HepG2 (cell line): ENCODE measurements around the gene HOXD12. TPM values are rescaled to one million over a fixed set of nuclear protein-coding genes. Genes with fewer than 3 reads are reported as not detected.

Experiments
- ATAC-seq: fragments of 200-7000 bp; cut with Tn5 transposase; 3 replicates; pipeline ENCODE4 v1.9.1; 2020; ENCODE audit warnings: mild to moderate bottlenecking, moderate library complexity
- BruUV-seq: library from RNA; stranded (reverse); fragments of 400-500 nt; replicated peaks from 2 replicates; lab custom pipeline; 2021; lab: Mats Ljungman, UMichigan
- CTCF ChIA-PET: fragments of 300-600 bp; formaldehyde crosslinking; extraction: SDS; loops from one replicate; lab custom pipeline; 2021; ENCODE audit warnings: low total read pairs, inconsistent platforms, low intra/inter-chr PET ratio; lab: Yijun Ruan, JAX
- POLR2A ChIA-PET: fragments of 350-600 bp; sonication (Branson Sonifier 250); formaldehyde crosslinking; loops from one replicate; lab custom pipeline; 2020; ENCODE audit warnings: antibody characterized with exemption, inconsistent platforms; lab: Yijun Ruan, JAX
- DNase-seq: peaks from one replicate; pipeline ENCODE4 v3.0.0-alpha.2; 2015; ENCODE audit warnings: low spot score
- FAIRE-seq: peaks from 3 replicates; lab custom pipeline; 2011; peaks lifted over from hg19 to GRCh38; lab: Jason Lieb, UNC
- H2AFZ ChIP-seq: one replicate; pipeline ENCODE4 v1.6.1; 2011; ENCODE audit warnings: low read length, inconsistent platforms
- H3K27ac ChIP-seq: fragments of 300-600 bp; 3 replicates; pipeline ENCODE4 v1.8.0; 2011; ENCODE audit warnings: mixed run types, mild to moderate bottlenecking, mixed read lengths, low read length, inconsistent platforms; ENCODE audit not compliant: insufficient read depth; ENCODE audit errors: extremely low read length
- H3K27me3 ChIP-seq, 2 experiments: fragments of 200-600 bp in 1 of 2; 2 replicates in 1 of 2; 3 replicates in 1 of 2; pipeline versions ENCODE4 v1.6.0 to v1.8.0; 2011; ENCODE audit warnings: low read length in 2 of 2, mild to moderate bottlenecking in 2 of 2, moderate library complexity in 2 of 2, inconsistent platforms in 1 of 2; ENCODE audit not compliant: insufficient read depth in 2 of 2, control insufficient read depth in 1 of 2
- H3K36me3 ChIP-seq, 2 experiments: fragments of 200-600 bp in 1 of 2; replicated peaks in 1 of 2; 2 replicates in 1 of 2; 3 replicates in 1 of 2; pipeline versions ENCODE4 v1.5.1 to v1.8.0; 2011; ENCODE audit warnings: low read length in 2 of 2, inconsistent platforms in 1 of 2; ENCODE audit not compliant: insufficient read depth in 2 of 2, control insufficient read depth in 1 of 2
- H3K4me1 ChIP-seq: 2 replicates; pipeline ENCODE4 v1.5.1; 2012; ENCODE audit warnings: low read length, inconsistent platforms; ENCODE audit not compliant: insufficient read depth
- H3K4me2 ChIP-seq: 2 replicates; pipeline ENCODE4 v1.6.0; 2011; ENCODE audit warnings: low read depth, low read length, inconsistent platforms
- H3K4me3 ChIP-seq, 3 experiments: fragments of 200-600 bp in 1 of 3; sonication (generic), shearing (Covaris generic) in 1 of 3; replicated peaks in 1 of 3; 2 replicates each; pipeline ENCODE4 v1.5.1; 2011 to 2016; ENCODE audit warnings: low read length in 3 of 3, inconsistent platforms in 2 of 3, low read depth in 2 of 3, mild to moderate bottlenecking in 2 of 3, control low read depth in 1 of 3, mixed read lengths in 1 of 3; ENCODE audit not compliant: insufficient read depth in 1 of 3
- H3K79me2 ChIP-seq: one replicate; pipeline ENCODE4 v1.6.1; 2011; ENCODE audit warnings: low read length, inconsistent platforms; ENCODE audit not compliant: insufficient read depth
- H3K9ac ChIP-seq: 2 replicates; pipeline ENCODE4 v1.6.0; 2011; ENCODE audit warnings: mild to moderate bottlenecking, low read depth, low read length, inconsistent platforms; ENCODE audit not compliant: insufficient read depth
- H3K9me3 ChIP-seq: 2 replicates; pipeline ENCODE4 v1.5.1; 2012; ENCODE audit warnings: mild to moderate bottlenecking, low read length
- H4K20me1 ChIP-seq: 2 replicates; pipeline ENCODE4 v1.6.0; 2011; ENCODE audit warnings: inconsistent platforms, mild to moderate bottlenecking, low read length, moderate library complexity; ENCODE audit not compliant: insufficient read depth
- ATM ChIP-seq: fragments of 450-650 bp; IDR thresholded peaks from 2 replicates; pipeline ENCODE4 v1.7.1; 2017; ENCODE audit warnings: mild to moderate bottlenecking, borderline replicate concordance
- HNF4A ChIP-seq: sonication (generic); formaldehyde crosslinking; IDR thresholded peaks from 2 replicates; pipeline ENCODE4 v1.4.0; 2020; ENCODE audit warnings: missing genetic modification reagents
- U2AF2 ChIP-seq: fragments of 200-400 bp; formaldehyde crosslinking; IDR thresholded peaks from 2 replicates; pipeline ENCODE4 v1.6.1; 2017; ENCODE audit warnings: low read depth, mild to moderate bottlenecking, low read length
- XBP1 ChIP-seq: sonication (generic); formaldehyde crosslinking; IDR thresholded peaks from 2 replicates; pipeline ENCODE4 v1.5.0; 2020; ENCODE audit warnings: missing genetic modification reagents
- ZNF558 ChIP-seq: sonication (generic); formaldehyde crosslinking; IDR thresholded peaks from 2 replicates; pipeline ENCODE4 v1.9.0; 2022; ENCODE audit warnings: mild to moderate bottlenecking, missing genetic modification reagents, borderline replicate concordance
- WGBS: methylation state at CpG from one replicate; pipeline ENCODE4 v1.1.6; 2017; ENCODE audit warnings: low lambda C conversion rate; 5-methylcytosine and 5-hydroxymethylcytosine counted together
- in situ Hi-C: cut with HindIII; loops from 2 replicates; pipeline ENCODE4 v1.10.0; 2017; ENCODE audit warnings: low pct_unique_long_range_greater_than_20kb; ENCODE audit not compliant: extremely low pct_ligation_motif_present
- intact Hi-C: fragments of 100-400 bp; cut with micrococcal nuclease; formaldehyde crosslinking; loops from one replicate; pipeline ENCODE4 v1.10.0; 2022; ENCODE audit not compliant: unreplicated experiment
- polyA plus RNA-seq, 8 experiments: library from polyadenylated mRNA; depleted of rRNA in 3 of 8; stranded (reverse) in 7 of 8; unstranded in 1 of 8; fragments of >200 nt; fragmentation: Illumina TruSeq in 4 of 8; extraction: Trizol in 4 of 8; gene quantifications; 2 replicates each; pipeline versions ENCODE4 v1.2.1 to v1.2.3, GENCODE V29; 2011 to 2016; ENCODE audit warnings: low read depth in 4 of 8, missing spikeins in 1 of 8, mixed read lengths in 1 of 8; ENCODE audit not compliant: insufficient read depth in 1 of 8
- total RNA-seq, 5 experiments: library from RNA; depleted of rRNA; stranded (reverse); fragments of >200 nt; fragmentation: Illumina TruSeq; extraction: Trizol; gene quantifications; 2 replicates each; pipeline ENCODE4 v1.2.3, GENCODE V29; 2016; ENCODE audit warnings: low read depth in 1 of 5
- TF ChIP-seq, protein P1 (sequence below): sonication (generic); formaldehyde crosslinking; conservative IDR thresholded peaks from 2 replicates; pipeline ENCODE4 v1.4.0; 2020; ENCODE audit warnings: missing genetic modification reagents
- TF ChIP-seq, protein P2 (sequence below): sonication (generic); formaldehyde crosslinking; IDR thresholded peaks from 2 replicates; pipeline ENCODE4; 2020; ENCODE audit warnings: missing genetic modification reagents, mild to moderate bottlenecking, borderline replicate concordance
- TF ChIP-seq, protein P3 (sequence below): sonication (generic); formaldehyde crosslinking; IDR thresholded peaks from one replicate; pipeline ENCODE4 v1.5.1; 2020; ENCODE audit warnings: mild to moderate bottlenecking, missing genetic modification reagents; ENCODE audit errors: not compliant biosample characterization

The HOXD12 gene
- total and polyA plus RNA-seq, 2 of the 13 experiments (the other 11 are each of a cell fraction or from before 2014, with no cell fraction given), result not detected

DNA sequence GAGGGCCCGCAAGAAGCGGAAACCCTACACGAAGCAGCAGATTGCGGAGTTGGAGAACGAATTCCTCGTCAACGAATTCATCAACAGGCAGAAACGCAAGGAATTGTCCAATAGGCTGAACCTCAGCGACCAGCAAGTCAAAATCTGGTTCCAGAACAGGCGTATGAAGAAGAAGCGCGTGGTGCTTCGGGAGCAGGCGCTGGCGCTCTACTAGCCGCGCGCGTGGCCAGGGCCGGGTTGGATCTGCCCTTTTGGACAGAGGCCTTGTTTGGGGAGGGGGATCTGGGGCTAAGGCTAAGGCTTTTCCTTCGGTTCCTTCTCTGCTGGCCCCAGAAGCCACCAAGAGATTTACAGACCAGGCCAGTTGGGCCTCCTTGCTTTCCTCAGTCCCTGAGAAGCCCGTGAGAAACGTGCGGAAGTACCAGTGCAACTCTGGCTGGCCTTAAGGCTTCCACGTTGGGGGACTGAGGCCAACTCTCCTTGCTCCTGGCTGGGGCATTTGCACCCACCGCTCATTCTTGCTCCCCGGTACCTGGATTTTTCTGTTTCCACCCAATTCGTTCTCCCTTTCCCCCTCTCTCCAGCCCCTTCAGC, 1.0 kb downstream of the HOXD12 start (continued):
- TF ChIP-seq, protein P1, sequence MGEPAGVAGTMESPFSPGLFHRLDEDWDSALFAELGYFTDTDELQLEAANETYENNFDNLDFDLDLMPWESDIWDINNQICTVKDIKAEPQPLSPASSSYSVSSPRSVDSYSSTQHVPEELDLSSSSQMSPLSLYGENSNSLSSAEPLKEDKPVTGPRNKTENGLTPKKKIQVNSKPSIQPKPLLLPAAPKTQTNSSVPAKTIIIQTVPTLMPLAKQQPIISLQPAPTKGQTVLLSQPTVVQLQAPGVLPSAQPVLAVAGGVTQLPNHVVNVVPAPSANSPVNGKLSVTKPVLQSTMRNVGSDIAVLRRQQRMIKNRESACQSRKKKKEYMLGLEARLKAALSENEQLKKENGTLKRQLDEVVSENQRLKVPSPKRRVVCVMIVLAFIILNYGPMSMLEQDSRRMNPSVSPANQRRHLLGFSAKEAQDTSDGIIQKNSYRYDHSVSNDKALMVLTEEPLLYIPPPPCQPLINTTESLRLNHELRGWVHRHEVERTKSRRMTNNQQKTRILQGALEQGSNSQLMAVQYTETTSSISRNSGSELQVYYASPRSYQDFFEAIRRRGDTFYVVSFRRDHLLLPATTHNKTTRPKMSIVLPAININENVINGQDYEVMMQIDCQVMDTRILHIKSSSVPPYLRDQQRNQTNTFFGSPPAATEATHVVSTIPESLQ (CRISPR knock-in tag), result no peak
- no peak for TF ChIP-seq U2AF2
- TF ChIP-seq, protein P2, sequence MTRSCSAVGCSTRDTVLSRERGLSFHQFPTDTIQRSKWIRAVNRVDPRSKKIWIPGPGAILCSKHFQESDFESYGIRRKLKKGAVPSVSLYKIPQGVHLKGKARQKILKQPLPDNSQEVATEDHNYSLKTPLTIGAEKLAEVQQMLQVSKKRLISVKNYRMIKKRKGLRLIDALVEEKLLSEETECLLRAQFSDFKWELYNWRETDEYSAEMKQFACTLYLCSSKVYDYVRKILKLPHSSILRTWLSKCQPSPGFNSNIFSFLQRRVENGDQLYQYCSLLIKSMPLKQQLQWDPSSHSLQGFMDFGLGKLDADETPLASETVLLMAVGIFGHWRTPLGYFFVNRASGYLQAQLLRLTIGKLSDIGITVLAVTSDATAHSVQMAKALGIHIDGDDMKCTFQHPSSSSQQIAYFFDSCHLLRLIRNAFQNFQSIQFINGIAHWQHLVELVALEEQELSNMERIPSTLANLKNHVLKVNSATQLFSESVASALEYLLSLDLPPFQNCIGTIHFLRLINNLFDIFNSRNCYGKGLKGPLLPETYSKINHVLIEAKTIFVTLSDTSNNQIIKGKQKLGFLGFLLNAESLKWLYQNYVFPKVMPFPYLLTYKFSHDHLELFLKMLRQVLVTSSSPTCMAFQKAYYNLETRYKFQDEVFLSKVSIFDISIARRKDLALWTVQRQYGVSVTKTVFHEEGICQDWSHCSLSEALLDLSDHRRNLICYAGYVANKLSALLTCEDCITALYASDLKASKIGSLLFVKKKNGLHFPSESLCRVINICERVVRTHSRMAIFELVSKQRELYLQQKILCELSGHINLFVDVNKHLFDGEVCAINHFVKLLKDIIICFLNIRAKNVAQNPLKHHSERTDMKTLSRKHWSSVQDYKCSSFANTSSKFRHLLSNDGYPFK (CRISPR knock-in tag), result no peak

DNA sequence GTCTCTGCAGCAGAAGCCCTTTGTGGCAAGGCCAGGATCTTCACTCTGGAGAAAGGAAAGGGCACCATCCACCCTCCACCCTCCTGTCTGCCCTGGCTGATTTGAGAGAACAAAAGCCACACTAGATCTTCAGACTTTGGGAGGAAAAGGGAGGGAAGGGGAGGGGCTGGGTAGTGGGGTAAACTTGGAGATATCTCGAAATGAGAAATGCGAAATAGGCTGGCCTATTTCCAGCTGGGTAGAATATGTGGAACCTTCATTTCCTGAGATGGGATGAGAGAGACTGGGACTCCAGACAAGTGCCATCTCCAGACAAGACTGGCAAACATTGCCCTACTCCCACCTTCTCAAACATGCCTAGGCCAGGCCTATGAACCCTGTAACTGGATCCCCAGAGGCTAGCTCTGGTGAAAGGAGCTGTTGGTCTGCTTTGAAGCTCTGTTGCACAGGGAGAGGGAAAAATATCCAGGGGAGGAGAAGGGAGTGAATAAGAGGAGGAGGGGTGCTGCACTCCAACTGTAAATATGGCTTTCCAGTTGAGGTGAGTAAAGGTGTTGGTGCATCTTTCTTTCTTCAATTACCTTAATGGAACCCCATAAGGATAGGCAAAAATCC, 1.7 kb downstream of the HOXD12 start:
- H3K27ac ChIP-seq, result no peak overlapping the region
- no peak overlapping the region for H2AFZ ChIP-seq
- CTCF ChIA-PET, result no interaction called here
- no peaks in the 10 kb centered on the region for H3K36me3 ChIP-seq
- POLR2A ChIA-PET, result no interaction called here
- no peak for ATAC-seq
- intact Hi-C loops, result no loop called here
- BruUV-seq, result no TSS peak
- H3K4me1 ChIP-seq, result peaks cover 17% of the 10 kb centered on the region
- FAIRE-seq, result no peak
- H4K20me1 ChIP-seq, result no peaks in the 10 kb centered on the region; the same call in 1 of the 2 replicates
- in situ Hi-C loops, result loop anchor here (10.0 kb wide), 1 partner anchor 1067 kb away; no protein-coding TSS in a partner anchor
- no peak overlapping the region for H3K9ac ChIP-seq
- no peaks in the 10 kb centered on the region for H3K79me2 ChIP-seq
- no peak for DNase-seq
- H3K9me3 ChIP-seq, result no peaks in the 10 kb centered on the region
- no peak overlapping the region for H3K4me2 ChIP-seq
- no peak overlapping the region for H3K4me3 ChIP-seq
- H3K27me3 ChIP-seq, result peaks cover 42 to 99% of the 10 kb centered on the region in 2 experiments
- WGBS, result 0% methylated on average over 2 of the region's 2 CpGs
- TF ChIP-seq XBP1, result no peak
- no peak for TF ChIP-seq HNF4A (CRISPR knock-in tag)
- TF ChIP-seq ATM, result no peak
- TF ChIP-seq, protein P3, sequence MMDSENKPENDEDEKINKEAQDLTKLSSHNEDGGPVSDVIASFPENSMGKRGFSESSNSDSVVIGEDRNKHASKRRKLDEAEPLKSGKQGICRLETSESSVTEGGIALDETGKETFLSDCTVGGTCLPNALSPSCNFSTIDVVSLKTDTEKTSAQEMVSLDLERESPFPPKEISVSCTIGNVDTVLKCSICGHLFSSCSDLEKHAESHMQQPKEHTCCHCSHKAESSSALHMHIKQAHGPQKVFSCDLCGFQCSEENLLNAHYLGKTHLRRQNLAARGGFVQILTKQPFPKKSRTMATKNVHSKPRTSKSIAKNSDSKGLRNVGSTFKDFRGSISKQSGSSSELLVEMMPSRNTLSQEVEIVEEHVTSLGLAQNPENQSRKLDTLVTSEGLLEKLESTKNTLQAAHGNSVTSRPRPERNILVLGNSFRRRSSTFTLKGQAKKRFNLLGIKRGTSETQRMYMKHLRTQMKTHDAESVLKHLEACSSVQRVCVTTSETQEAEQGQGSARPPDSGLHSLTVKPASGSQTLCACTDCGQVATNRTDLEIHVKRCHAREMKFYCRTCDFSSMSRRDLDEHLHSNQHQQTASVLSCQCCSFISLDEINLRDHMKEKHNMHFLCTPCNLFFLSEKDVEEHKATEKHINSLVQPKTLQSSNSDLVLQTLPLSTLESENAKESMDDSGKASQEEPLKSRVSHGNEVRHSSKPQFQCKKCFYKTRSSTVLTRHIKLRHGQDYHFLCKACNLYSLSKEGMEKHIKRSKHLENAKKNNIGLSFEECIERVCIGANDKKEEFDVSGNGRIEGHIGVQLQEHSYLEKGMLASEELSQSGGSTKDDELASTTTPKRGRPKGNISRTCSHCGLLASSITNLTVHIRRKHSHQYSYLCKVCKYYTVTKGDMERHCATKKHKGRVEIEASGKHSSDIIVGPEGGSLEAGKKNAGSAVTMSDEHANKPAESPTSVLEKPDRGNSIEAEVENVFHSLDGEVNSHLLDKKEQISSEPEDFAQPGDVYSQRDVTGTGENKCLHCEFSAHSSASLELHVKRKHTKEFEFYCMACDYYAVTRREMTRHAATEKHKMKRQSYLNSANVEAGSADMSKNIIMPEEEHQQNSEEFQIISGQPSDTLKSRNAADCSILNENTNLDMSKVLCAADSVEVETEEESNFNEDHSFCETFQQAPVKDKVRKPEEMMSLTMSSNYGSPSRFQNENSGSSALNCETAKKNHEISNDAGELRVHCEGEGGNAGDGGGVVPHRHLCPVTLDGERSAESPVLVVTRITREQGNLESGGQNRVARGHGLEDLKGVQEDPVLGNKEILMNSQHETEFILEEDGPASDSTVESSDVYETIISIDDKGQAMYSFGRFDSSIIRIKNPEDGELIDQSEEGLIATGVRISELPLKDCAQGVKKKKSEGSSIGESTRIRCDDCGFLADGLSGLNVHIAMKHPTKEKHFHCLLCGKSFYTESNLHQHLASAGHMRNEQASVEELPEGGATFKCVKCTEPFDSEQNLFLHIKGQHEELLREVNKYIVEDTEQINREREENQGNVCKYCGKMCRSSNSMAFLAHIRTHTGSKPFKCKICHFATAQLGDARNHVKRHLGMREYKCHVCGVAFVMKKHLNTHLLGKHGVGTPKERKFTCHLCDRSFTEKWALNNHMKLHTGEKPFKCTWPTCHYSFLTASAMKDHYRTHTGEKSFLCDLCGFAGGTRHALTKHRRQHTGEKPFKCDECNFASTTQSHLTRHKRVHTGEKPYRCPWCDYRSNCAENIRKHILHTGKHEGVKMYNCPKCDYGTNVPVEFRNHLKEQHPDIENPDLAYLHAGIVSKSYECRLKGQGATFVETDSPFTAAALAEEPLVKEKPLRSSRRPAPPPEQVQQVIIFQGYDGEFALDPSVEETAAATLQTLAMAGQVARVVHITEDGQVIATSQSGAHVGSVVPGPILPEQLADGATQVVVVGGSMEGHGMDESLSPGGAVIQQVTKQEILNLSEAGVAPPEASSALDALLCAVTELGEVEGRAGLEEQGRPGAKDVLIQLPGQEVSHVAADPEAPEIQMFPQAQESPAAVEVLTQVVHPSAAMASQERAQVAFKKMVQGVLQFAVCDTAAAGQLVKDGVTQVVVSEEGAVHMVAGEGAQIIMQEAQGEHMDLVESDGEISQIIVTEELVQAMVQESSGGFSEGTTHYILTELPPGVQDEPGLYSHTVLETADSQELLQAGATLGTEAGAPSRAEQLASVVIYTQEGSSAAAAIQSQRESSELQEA (CRISPR knock-in tag), result no peak
- no peak for TF ChIP-seq ZNF558
